ENCODE data around the gene PIK3R5. TPM values are rescaled to one million over a fixed set of nuclear protein-coding genes. Genes with fewer than 3 reads are reported as not detected.

Gene PIK3R5
- total RNA-seq, 1 experiment from 2014 or later, result not detected

GRCh38 chr17:8831234-8831849 is 134.2 kb downstream of the PIK3R5 start:
- H3K36me3 ChIP-seq, result no peaks in the 10 kb centered on the region
- H3K9me3 ChIP-seq (replicated peaks), result no peaks in the 10 kb centered on the region
- H3K27ac ChIP-seq, result no peak overlapping the region
- H3K4me1 ChIP-seq, result no peaks in the 10 kb centered on the region
- no peak overlapping the region for H3K4me3 ChIP-seq
- H3K27me3 ChIP-seq, result no peaks in the 10 kb centered on the region
- DNase-seq, result no peak

DNA sequence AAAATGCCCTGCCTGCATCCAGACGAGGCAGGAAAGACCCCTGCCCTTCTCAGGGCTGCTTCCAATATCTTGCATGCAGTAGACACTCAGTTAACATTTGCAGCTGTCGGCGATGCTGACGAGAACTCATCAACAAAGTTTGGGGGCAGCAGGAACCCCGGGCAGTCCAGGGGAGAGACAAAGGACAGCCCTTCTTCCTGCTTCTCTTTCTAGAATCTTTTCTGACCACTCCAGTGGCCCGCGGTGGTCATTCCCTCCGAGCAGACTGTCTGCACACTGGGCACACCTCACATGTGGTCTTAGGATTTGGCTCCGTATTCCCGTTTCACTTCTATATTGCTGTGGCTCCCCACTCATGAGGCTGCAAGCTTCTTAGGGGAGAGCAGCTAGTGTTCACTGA is 135.4 kb downstream of the PIK3R5 start:
- no peaks in the 10 kb centered on the region for H3K9me3 ChIP-seq (replicated peaks)
- H3K36me3 ChIP-seq, result no peaks in the 10 kb centered on the region
- no peaks in the 10 kb centered on the region for H3K27me3 ChIP-seq
- H3K27ac ChIP-seq, result no peak overlapping the region
- no peak for DNase-seq
- no peaks in the 10 kb centered on the region for H3K4me1 ChIP-seq
- H3K4me3 ChIP-seq, result no peak overlapping the region

DNA sequence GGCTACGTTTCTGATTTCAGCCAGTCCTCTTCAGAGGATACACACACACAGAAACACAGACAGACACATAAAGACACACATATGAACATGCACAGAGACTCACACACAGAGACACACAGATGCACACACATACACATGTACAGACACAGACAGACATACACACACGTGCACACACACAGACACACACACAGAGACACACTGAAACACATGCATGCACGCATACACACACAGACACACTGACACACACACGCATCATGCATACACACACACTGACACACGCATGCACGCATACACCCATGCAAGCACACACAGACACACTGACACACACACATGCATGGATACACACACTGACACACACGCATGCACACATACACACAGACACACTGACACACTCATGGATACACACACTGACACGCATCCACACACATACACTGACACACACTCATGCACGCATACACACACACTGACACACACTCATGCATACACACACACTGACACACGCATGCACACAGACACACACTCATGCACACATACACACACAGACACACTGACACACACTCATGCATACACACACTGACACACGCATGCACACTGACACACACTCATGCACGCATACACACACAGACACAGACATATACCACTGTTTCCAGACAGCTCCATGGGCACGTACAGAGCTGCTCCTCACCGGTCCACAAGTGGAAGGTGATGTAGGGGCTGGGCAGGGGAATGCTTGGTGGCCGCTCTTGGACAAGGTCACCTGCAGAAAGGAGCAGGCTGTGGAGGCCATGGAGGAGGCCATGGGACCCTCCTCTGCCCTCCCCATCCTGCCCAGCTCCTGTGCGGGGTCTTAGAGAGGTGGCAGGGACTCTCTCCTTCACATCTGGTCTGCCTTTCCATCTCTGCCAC is 136.2 kb downstream of the PIK3R5 start:
- Histone ChIP-seq H3K27me3 (no peaks in the 10 kb centered on the region), H3K4me3 (no peak overlapping the region), H3K4me1 (no peaks in the 10 kb centered on the region), H3K9me3 (replicated peaks) (no peaks in the 10 kb centered on the region), H3K27ac (no peak overlapping the region), H3K36me3 (no peaks in the 10 kb centered on the region)
- no peak for DNase-seq

Other genes with a start within 250 kb of the PIK3R5 start
- not detected in 2 replicates for gene CCDC42, start 220.9 kb downstream of the PIK3R5 start, total RNA-seq (2014; rRNA removed; shearing (Covaris generic))
- not detected in 2 replicates for gene SPDYE4, start 207.2 kb downstream of the PIK3R5 start, total RNA-seq (2014; rRNA removed; shearing (Covaris generic))
- gene MFSD6L, start 166.3 kb downstream of the PIK3R5 start, total RNA-seq (2014; rRNA removed; shearing (Covaris generic)), result not detected in 2 replicates
- not detected in 2 replicates for gene PIK3R6, start 98.0 kb downstream of the PIK3R5 start, total RNA-seq (2014; rRNA removed; shearing (Covaris generic))
- gene NTN1, start 55.8 kb upstream of the PIK3R5 start, total RNA-seq (2014; rRNA removed; shearing (Covaris generic)), result 10.4 TPM in 2 replicates

All from SJCRH30 (cell line).